ENCODE results near the gene PCDHA12.
"Not testable (repeated sequence)": the region's sequence is repeated elsewhere in the genome, so short reads cannot be mapped to it uniquely, and the experiment has no call there.

The PCDHA12 gene

DNA sequence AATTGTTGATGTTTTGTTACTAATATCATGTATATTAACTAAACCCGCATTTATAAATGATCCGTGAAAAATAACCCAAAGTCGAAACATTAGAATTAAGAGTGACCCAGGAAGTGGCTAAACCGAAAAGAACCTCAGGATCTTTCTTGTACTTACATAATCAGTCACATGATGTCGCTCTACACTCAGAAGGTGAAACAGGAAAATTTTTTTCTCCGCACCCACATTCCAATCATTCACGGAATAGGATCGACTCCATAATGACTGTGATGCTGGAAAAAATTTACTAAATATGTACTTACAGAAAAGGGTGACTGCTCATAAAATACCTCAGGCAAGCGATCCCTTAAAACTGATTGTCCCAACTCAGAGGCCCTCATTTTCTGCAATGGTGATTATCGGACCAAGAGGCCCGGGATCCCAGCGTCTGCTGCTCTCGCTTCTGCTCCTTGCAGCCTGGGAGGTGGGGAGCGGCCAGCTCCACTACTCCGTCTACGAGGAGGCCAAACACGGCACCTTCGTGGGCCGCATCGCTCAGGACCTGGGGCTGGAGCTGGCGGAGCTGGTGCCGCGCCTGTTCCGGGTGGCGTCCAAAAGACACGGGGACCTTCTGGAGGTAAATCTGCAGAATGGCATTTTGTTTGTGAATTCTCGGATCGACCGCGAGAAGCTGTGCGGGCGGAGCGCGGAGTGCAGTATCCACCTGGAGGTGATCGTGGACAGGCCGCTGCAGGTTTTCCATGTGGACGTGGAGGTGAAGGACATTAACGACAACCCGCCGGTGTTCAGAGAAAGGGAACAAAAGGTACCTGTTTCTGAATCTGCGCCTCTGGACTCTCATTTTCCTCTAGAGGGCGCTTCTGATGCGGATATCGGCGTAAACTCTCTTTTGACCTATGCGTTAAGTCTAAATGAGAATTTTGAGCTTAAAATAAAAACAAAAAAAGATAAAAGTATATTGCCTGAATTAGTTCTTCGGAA, at the start of gene PCDHA12:
Gene PCDHA12 (plus strand): TSS at position 224 of the 981 bp plus-strand sequence. CDS start 165 bp downstream, at position 389.
- FAIRE-seq = no peak

DNA sequence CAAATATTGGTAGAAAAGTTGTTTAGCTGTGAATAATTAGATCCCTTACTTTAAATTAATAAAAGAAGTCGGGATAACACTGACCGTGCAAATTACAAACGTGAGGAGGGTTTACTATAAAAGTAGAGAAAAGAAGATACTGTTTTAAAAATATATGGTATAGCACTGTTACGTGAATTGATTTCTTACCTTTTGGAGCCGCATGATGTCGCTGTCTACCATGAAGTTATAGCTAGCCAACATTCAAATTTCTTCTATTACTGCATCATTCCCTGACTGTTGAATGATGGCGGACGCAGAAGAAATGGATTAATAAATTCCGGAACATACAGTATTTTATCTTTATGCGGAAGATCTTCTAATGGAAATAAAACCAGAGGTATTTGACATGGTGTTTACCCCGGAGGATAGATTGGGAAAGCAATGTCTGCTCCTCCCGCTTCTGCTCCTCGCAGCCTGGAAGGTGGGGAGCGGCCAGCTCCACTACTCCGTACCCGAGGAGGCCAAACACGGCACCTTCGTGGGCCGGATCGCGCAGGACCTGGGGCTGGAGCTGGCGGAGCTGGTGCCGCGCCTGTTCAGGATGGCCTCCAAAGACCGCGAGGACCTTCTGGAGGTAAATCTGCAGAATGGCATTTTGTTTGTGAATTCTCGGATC, 47.3 kb upstream of the PCDHA12 start, which contains the start of gene PCDHA6:
Gene PCDHA6 (plus strand): TSS at position 257 of the 658 bp plus-strand sequence. CDS start 132 bp downstream, at position 389.
- FAIRE-seq = no peak

- no peak for FAIRE-seq
These were observed 46.8 kb upstream of the PCDHA12 start for GRCh38 chr5:140828362-140828737.

DNA sequence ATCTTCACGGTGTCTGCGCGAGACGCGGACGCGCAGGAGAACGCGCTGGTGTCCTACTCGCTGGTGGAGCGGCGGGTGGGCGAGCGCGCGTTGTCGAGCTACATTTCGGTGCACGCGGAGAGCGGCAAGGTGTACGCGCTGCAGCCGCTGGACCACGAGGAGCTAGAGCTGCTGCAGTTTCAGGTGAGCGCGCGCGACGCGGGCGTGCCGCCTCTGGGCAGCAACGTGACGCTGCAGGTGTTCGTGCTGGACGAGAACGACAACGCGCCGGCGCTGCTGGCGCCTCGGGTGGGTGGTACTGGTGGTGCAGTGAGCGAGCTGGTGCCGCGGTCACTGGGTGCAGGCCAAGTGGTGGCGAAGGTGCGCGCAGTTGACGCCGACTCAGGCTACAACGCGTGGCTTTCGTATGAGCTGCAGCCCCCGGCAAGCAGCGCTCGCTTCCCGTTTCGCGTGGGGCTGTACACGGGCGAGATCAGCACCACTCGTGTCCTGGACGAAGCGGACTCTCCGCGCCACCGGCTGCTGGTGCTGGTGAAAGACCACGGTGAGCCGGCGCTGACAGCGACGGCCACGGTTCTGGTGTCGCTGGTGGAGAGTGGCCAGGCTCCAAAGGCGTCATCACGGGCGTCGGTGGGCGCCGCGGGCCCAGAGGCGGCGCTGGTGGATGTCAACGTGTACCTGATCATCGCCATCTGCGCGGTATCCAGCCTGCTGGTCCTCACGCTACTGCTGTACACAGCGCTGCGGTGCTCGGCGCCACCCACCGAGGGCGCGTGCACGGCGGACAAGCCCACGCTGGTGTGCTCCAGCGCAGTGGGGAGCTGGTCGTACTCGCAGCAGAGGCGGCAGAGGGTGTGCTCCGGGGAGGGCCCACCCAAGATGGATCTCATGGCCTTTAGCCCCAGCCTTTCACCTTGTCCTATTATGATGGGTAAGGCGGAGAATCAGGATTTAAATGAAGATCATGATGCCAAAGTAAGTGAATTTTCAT, 45.3 kb upstream of the PCDHA12 start:
- not testable (repeated sequence) for FAIRE-seq

GRCh38 chr5:140833993-140834392, 41.1 kb upstream of the PCDHA12 start, which contains the start of gene PCDHA7:
TSS of gene PCDHA7 (plus strand) at chr5:140834269. CDS start at chr5:140834384, 115 bp downstream.
- no peak for FAIRE-seq

DNA sequence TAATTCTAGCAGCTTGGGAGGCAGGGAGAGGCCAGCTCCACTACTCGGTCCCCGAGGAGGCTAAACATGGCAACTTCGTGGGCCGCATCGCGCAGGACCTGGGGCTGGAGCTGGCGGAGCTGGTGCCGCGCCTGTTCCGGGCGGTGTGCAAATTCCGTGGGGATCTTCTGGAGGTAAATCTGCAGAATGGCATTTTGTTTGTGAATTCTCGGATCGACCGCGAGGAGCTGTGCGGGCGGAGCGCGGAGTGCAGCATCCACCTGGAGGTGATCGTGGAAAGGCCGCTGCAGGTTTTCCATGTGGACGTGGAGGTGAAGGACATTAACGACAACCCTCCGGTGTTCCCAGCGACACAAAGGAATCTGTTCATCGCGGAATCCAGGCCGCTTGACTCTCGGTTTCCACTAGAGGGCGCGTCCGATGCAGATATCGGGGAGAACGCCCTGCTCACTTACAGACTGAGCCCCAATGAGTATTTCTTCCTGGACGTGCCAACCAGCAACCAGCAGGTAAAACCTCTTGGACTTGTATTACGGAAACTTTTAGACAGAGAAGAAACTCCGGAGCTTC, 40.6 kb upstream of the PCDHA12 start:
- not testable (repeated sequence) for FAIRE-seq

GRCh38 chr5:140835622-140836510, 39.2 kb upstream of the PCDHA12 start:
- FAIRE-seq = no peak

DNA sequence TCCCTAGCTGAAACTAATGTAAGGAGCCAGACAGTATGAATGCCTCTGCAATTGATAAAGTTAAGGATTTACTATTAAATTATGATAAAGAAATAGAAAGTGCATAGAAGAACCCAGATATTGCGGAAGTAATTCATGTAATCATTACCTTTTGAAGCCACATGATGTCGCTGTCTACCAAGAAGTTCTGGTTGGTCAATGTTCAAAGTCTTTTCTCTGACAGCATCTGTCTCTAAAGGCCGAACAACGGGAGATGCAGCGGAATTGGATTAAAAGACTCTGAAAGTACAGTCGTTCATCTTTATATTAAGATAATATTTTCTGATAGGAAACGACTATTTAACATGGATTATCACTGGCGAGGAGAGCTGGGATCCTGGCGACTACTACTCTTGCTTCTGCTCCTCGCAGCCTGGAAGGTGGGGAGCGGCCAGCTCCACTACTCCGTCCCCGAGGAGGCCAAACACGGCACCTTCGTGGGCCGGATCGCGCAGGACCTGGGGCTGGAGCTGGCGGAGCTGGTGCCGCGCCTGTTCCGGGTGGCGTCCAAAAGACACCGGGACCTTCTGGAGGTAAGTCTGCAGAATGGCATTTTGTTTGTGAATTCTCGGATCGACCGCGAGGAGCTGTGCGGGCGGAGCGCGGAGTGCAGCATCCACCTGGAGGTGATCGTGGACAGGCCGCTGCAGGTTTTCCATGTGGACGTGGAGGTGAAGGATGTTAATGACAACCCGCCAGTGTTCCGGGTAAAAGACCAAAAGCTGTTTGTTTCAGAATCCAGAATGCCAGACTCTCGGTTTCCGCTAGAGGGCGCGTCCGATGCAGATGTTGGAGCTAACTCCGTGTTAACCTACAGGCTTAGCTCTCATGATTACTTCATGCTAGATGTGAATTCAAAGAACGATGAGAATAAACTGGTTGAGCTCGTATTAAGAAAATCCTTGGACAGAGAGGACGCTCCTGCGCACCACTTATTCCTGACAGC, 33.8 kb upstream of the PCDHA12 start, which contains the start of gene PCDHA8:
Gene PCDHA8 (plus strand): TSS at position 210 of the 985 bp plus-strand sequence. CDS start 135 bp downstream, at position 345.
- FAIRE-seq = no peak

DNA sequence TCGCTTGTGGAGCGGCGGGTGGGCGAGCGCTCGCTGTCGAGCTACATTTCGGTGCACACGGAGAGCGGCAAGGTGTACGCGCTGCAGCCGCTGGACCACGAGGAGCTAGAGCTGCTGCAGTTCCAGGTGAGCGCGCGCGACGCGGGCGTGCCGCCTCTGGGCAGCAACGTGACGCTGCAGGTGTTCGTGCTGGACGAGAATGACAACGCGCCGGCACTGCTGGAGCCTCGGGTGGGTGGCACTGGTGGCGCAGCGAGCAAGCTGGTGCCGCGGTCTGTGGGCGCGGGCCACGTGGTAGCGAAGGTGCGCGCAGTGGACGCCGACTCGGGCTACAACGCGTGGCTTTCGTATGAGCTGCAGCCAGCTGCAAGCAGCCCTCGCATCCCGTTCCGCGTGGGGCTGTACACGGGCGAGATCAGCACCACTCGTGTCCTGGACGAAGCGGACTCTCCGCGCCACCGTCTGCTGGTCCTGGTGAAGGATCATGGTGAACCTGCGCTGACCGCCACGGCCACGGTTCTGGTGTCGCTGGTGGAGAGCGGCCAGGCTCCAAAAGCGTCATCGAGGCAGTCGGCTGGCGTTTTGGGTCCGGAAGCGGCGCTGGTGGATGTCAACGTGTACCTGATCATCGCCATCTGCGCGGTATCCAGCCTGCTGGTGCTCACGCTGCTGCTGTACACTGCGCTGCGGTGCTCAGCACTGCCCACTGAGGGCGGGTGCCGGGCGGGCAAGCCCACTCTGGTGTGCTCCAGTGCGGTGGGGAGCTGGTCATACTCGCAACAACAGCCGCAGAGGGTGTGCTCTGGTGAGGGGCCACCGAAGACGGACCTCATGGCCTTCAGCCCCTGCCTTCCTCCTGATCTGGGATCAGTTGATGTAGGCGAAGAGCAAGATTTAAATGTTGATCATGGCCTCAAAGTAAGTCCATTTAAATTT, 32.0 kb upstream of the PCDHA12 start:
- no peak for FAIRE-seq

- FAIRE-seq = not testable (repeated sequence)
These were observed 26.7 kb upstream of the PCDHA12 start, which contains the start of gene PCDHA9 for GRCh38 chr5:140848139-140849102. TSS of gene PCDHA9 (plus strand) at chr5:140848382. CDS start at chr5:140848496, 114 bp downstream.

DNA sequence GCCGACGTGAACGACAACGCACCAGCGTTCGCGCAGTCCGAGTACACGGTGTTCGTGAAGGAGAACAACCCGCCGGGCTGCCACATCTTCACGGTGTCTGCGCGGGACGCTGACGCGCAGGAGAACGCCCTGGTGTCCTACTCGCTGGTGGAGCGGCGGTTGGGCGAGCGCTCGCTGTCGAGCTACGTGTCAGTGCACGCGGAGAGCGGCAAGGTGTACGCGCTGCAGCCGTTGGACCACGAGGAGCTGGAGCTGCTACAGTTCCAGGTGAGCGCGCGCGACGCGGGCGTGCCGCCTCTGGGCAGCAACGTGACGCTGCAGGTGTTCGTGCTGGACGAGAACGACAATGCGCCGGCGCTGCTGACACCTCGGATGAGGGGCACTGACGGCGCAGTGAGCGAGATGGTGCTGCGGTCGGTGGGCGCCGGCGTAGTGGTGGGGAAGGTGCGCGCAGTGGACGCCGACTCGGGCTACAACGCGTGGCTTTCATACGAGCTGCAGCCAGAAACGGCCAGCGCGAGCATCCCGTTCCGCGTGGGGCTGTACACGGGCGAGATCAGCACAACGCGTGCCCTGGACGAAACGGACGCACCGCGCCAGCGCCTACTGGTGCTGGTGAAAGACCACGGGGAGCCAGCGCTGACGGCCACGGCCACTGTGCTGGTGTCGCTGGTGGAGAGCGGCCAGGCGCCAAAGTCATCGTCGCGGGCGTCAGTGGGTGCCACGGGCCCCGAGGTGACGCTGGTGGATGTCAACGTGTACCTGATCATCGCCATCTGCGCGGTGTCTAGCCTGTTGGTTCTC, 25.1 kb upstream of the PCDHA12 start:
- not testable (repeated sequence) for FAIRE-seq

- FAIRE-seq = no peak
These were observed 19.1 kb upstream of the PCDHA12 start, which contains the start of gene PCDHA10 for GRCh38 chr5:140855772-140856674. TSS of gene PCDHA10 (plus strand) at chr5:140855897. CDS start at chr5:140856049, 152 bp downstream.

- no peak for FAIRE-seq
These were observed 17.7 kb upstream of the PCDHA12 start for GRCh38 chr5:140857177-140857986.

DNA sequence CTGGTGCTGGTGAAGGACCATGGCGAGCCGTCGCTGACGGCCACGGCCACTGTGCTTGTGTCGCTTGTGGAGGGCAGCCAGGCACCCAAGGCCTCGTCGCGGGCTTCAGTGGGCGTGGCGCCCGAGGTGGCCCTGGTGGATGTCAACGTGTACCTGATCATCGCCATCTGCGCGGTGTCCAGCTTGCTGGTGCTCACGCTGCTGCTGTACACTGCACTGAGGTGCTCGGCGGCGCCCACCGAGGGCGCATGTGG, 17.2 kb upstream of the PCDHA12 start:
- FAIRE-seq = no peak
